HepG2 (cell line): ENCODE measurements around the gene ZNF442. TPM values are rescaled to one million over a fixed set of nuclear protein-coding genes. Genes with fewer than 3 reads are reported as not detected.
A peak's percentile ranks its signal among the peaks of the same experiment; 100 is the strongest.

ENCODE experiments used
- ATF2 ChIP-seq: sonication (generic); formaldehyde crosslinking; IDR thresholded peaks from 2 replicates; pipeline ENCODE4 v1.4.0; 2020; ENCODE audit warnings: missing genetic modification reagents
- CENPT ChIP-seq: sonication (generic); formaldehyde crosslinking; IDR thresholded peaks from 2 replicates; pipeline ENCODE4 v1.8.0; 2022; ENCODE audit warnings: low read depth, mild to moderate bottlenecking, moderate library complexity, missing genetic modification reagents
- DR1 ChIP-seq: sonication (generic); formaldehyde crosslinking; IDR thresholded peaks from 2 replicates; pipeline ENCODE4 v1.8.0; 2021; ENCODE audit warnings: mild to moderate bottlenecking, missing genetic modification reagents, inconsistent platforms
- EZH2 ChIP-seq: conservative IDR thresholded peaks from 2 replicates; pipeline ENCODE4 v1.6.1; 2012; ENCODE audit warnings: mild to moderate bottlenecking, low read depth, low read length, moderate library complexity
- GATAD2A ChIP-seq: IDR thresholded peaks from 2 replicates; pipeline ENCODE4 v1.6.1; 2016
- NR2F2 ChIP-seq: IDR thresholded peaks from 2 replicates; pipeline ENCODE4 v1.6.1; 2012; ENCODE audit warnings: low read depth, inconsistent platforms, borderline replicate concordance
- POLR2A ChIP-seq, 2 experiments: IDR thresholded peaks; 2 replicates each; pipeline ENCODE4 v1.6.1; 2011; ENCODE audit warnings: low read depth in 2 of 2, low read length in 2 of 2, mild to moderate bottlenecking in 1 of 2, moderate library complexity in 1 of 2; ENCODE audit not compliant: insufficient read depth in 1 of 2
- PRDM10 ChIP-seq: sonication (generic); formaldehyde crosslinking; IDR thresholded peaks from 2 replicates; pipeline ENCODE4 v1.4.0; 2020; ENCODE audit warnings: low read depth, missing genetic modification reagents
- RFXAP ChIP-seq: sonication (generic); formaldehyde crosslinking; IDR thresholded peaks from 2 replicates; pipeline ENCODE4 v1.4.0; 2020; ENCODE audit warnings: missing genetic modification reagents, borderline replicate concordance
- RXRB ChIP-seq: IDR thresholded peaks from 2 replicates; pipeline ENCODE4 v1.6.1; 2016; ENCODE audit warnings: borderline replicate concordance, missing genetic modification reagents, missing compliant biosample characterization
- SMARCE1 ChIP-seq: fragments of 450-650 bp; IDR thresholded peaks from 2 replicates; pipeline ENCODE4 v1.6.1; 2017; ENCODE audit warnings: borderline replicate concordance
- TEF ChIP-seq: sonication (generic); formaldehyde crosslinking; IDR thresholded peaks from 2 replicates; pipeline ENCODE4 v1.5.0; 2020; ENCODE audit warnings: missing genetic modification reagents
- ZGPAT ChIP-seq: IDR thresholded peaks from 2 replicates; pipeline ENCODE4 v1.6.1; 2016; ENCODE audit warnings: mild to moderate bottlenecking
- ZNF292 ChIP-seq: sonication (generic); formaldehyde crosslinking; IDR thresholded peaks from 2 replicates; pipeline ENCODE4 v1.8.1; 2022; ENCODE audit warnings: mild to moderate bottlenecking, low read depth, missing genetic modification reagents, borderline replicate concordance
- ZNF350 ChIP-seq: sonication (generic); formaldehyde crosslinking; IDR thresholded peaks from 2 replicates; pipeline ENCODE4 v1.4.0; 2020; ENCODE audit warnings: mild to moderate bottlenecking, low read depth, missing genetic modification reagents, borderline replicate concordance
- ZNF546 ChIP-seq: sonication (generic); formaldehyde crosslinking; conservative IDR thresholded peaks from 2 replicates; pipeline ENCODE4 v1.8.1; 2023; ENCODE audit warnings: mild to moderate bottlenecking, missing genetic modification reagents
- ZNF615 ChIP-seq: sonication (generic); formaldehyde crosslinking; IDR thresholded peaks from 2 replicates; pipeline ENCODE4 v1.5.0; 2020; ENCODE audit warnings: mild to moderate bottlenecking, missing genetic modification reagents, borderline replicate concordance
- ZSCAN5A ChIP-seq: sonication (generic); formaldehyde crosslinking; IDR thresholded peaks from 2 replicates; pipeline ENCODE4 v1.8.0; 2022; ENCODE audit warnings: mild to moderate bottlenecking, missing genetic modification reagents, borderline replicate concordance
- polyA plus RNA-seq, 8 experiments: library from polyadenylated mRNA; depleted of rRNA in 3 of 8; stranded (reverse) in 7 of 8; unstranded in 1 of 8; fragments of >200 nt; fragmentation: Illumina TruSeq in 4 of 8; extraction: Trizol in 4 of 8; gene quantifications; 2 replicates each; pipeline versions ENCODE4 v1.2.1 to v1.2.3, GENCODE V29; 2011 to 2016; ENCODE audit warnings: low read depth in 4 of 8, missing spikeins in 1 of 8, mixed read lengths in 1 of 8; ENCODE audit not compliant: insufficient read depth in 1 of 8
- total RNA-seq, 5 experiments: library from RNA; depleted of rRNA; stranded (reverse); fragments of >200 nt; fragmentation: Illumina TruSeq; extraction: Trizol; gene quantifications; 2 replicates each; pipeline ENCODE4 v1.2.3, GENCODE V29; 2016; ENCODE audit warnings: low read depth in 1 of 5
- TF ChIP-seq, protein P1 (sequence below): sonication (generic); formaldehyde crosslinking; IDR thresholded peaks from 2 replicates; pipeline ENCODE4 v1.8.1; 2023; ENCODE audit warnings: missing genetic modification reagents, mild to moderate bottlenecking, borderline replicate concordance

The ZNF442 gene
- total and polyA plus RNA-seq, 2 of the 13 experiments (the other 11 are each of a cell fraction or from before 2014, with no cell fraction given) = 1.0 to 6.0 TPM

- TF ChIP-seq GATAD2A (CRISPR knock-in tag) (peak; percentile 89), EZH2 (no peak), RFXAP (CRISPR knock-in tag) (peak; percentile 36; the same call in 1 of the 2 replicates), PRDM10 (CRISPR knock-in tag) (peak; percentile 57; the same call in 1 of the 2 replicates), ZNF292 (CRISPR knock-in tag) (peak; percentile 88; the same call in 1 of the 2 replicates), NR2F2 (peak; percentile 97), DR1 (CRISPR knock-in tag) (no peak), ATF2 (CRISPR knock-in tag) (peak; percentile 67), ZNF350 (CRISPR knock-in tag) (peak; percentile 49; the same call in 1 of the 2 replicates), RXRB (CRISPR knock-in tag) (peak; percentile 93), ZSCAN5A (CRISPR knock-in tag) (no peak), POLR2A (IDR thresholded peaks at IDR 0.05; ENCODE audit: insufficient read depth in 1 of 2, low read depth in 2 of 2, low read length in 2 of 2) (no peak; a peak in 2 of 4 replicates), CENPT (CRISPR knock-in tag) (no peak), TEF (CRISPR knock-in tag) (no peak), ZNF546 (no peak), ZNF615 (CRISPR knock-in tag) (peak; percentile 54; the same call in 1 of the 2 replicates), SMARCE1 (no peak), ZGPAT (peak; percentile 83; the same call in 1 of the 2 replicates)
- TF ChIP-seq, protein P1, sequence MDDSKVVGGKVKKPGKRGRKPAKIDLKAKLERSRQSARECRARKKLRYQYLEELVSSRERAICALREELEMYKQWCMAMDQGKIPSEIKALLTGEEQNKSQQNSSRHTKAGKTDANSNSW (CRISPR knock-in tag) = no peak
Observed at GRCh38 chr19:12331211-12331941, 34.1 kb downstream of the ZNF442 start (continued).
